ENCODE data around the gene CASR. TPM values are rescaled to one million over a fixed set of nuclear protein-coding genes. Genes with fewer than 3 reads are reported as not detected.
A peak's percentile ranks its signal among the peaks of the same experiment; 100 is the strongest.
"Not testable (repeated sequence)": the region's sequence is repeated elsewhere in the genome, so short reads cannot be mapped to it uniquely, and the experiment has no call there.

Gene CASR
- total RNA-seq: not detected

GRCh38 chr3:122183521-122183892 lies at the start of gene CASR:
TSS of gene CASR (plus strand) at chr3:122183668. CDS start at chr3:122254190, 70,522 bp downstream.
- no peak for DNase-seq (ENCODE audit: low spot score)
- Histone ChIP-seq H3K36me3 (no peaks in the 10 kb centered on the region), H3K27me3 (peaks cover 4 to 6% of the 10 kb centered on the region in 2 donors), H3K4me3 (peak within 1 kb of the TSS in 1 of 2 donors; percentile 29), H3K27ac (no peak within 1 kb of the TSS), H3K9me3 (no peaks in the 10 kb centered on the region), H3K4me1 (peaks cover 0 to 8% of the 10 kb centered on the region in 2 donors)
- TF ChIP-seq CTCF (IDR thresholded peaks at IDR 0.05): no peak

GRCh38 chr3:122146466-122146865 lies 37.0 kb upstream of the CASR start:
- DNase-seq (ENCODE audit: low spot score): no peak
- Histone ChIP-seq H3K9me3 (peaks cover 0 to 4% of the 10 kb centered on the region in 2 donors), H3K4me3 (no peak overlapping the region), H3K4me1 (no peaks in the 10 kb centered on the region), H3K36me3 (no peaks in the 10 kb centered on the region), H3K27me3 (no peaks in the 10 kb centered on the region), H3K27ac (no peak overlapping the region)
- no peak for TF ChIP-seq CTCF (IDR thresholded peaks at IDR 0.05)

- Histone ChIP-seq H3K27ac (no peak overlapping the region), H3K27me3 (no peaks in the 10 kb centered on the region), H3K4me1 (no peaks in the 10 kb centered on the region), H3K9me3 (peaks cover 0 to 9% of the 10 kb centered on the region in 2 donors), H3K4me3 (no peak overlapping the region), H3K36me3 (no peaks in the 10 kb centered on the region)
- no peak for TF ChIP-seq CTCF (IDR thresholded peaks at IDR 0.05)
- DNase-seq (ENCODE audit: low spot score): no peak
Measured at GRCh38 chr3:122148941-122149627, 34.4 kb upstream of the CASR start.

- Histone ChIP-seq H3K36me3 (no peaks in the 10 kb centered on the region), H3K27me3 (no peaks in the 10 kb centered on the region), H3K4me3 (no peak overlapping the region), H3K9me3 (peaks cover 0 to 33% of the 10 kb centered on the region in 2 donors), H3K4me1 (no peaks in the 10 kb centered on the region), H3K27ac (no peak overlapping the region)
- no peak for TF ChIP-seq CTCF (IDR thresholded peaks at IDR 0.05)
- DNase-seq (ENCODE audit: low spot score): no peak
Measured at GRCh38 chr3:122151480-122151879, 32.0 kb upstream of the CASR start.

- not testable (repeated sequence) for H3K27ac ChIP-seq; DNase-seq (ENCODE audit: low spot score)
Measured at GRCh38 chr3:122164983-122165382, 18.5 kb upstream of the CASR start.

GRCh38 chr3:122167630-122168029 lies 15.8 kb upstream of the CASR start:
- H3K4me3 ChIP-seq: no peak overlapping the region
- no peak for DNase-seq (ENCODE audit: low spot score)
- no peaks in the 10 kb centered on the region for H3K36me3 ChIP-seq
- no peak overlapping the region for H3K27ac ChIP-seq
- no peaks in the 10 kb centered on the region for H3K4me1 ChIP-seq
- no peak for TF ChIP-seq CTCF (IDR thresholded peaks at IDR 0.05)
- peaks cover 0 to 4% of the 10 kb centered on the region in 2 donors for H3K9me3 ChIP-seq
- H3K27me3 ChIP-seq: no peaks in the 10 kb centered on the region

More at GRCh38 chr3:122164983-122165382, 18.5 kb upstream of the CASR start:
- H3K27me3 ChIP-seq, H3K36me3 ChIP-seq, H3K9me3 ChIP-seq, H3K4me1 ChIP-seq, H3K4me3 ChIP-seq: not testable (repeated sequence)
